ENCODE data around the gene HCAR1. TPM values are rescaled to one million over a fixed set of nuclear protein-coding genes. Genes with fewer than 3 reads are reported as not detected.

The HCAR1 gene
- total and polyA plus RNA-seq, 2 of the 4 experiments (the other 2 are of a cell fraction), result 0.03 TPM; not detected in 1

- Histone ChIP-seq H4K8ac (ENCODE audit: low read depth in 2 of 2, low read length in 2 of 2) (no peak overlapping the region), H2BK20ac (ENCODE audit: low read depth, low read length) (no peak overlapping the region), H3K79me1 (ENCODE audit: low read depth in 1 of 2, low read length in 2 of 2) (no peaks in the 10 kb centered on the region), H2AFZ (replicated peaks; ENCODE audit: low read length, poor library complexity) (no peak overlapping the region), H3K9me3 (ENCODE audit: control insufficient read depth, insufficient read depth, low read length) (no peaks in the 10 kb centered on the region), H3K9me1 (ENCODE audit: insufficient read depth, low read length) (no peaks in the 10 kb centered on the region; the same call in 1 of the 2 replicates), H3K4me3 (ENCODE audit: insufficient read depth, low read depth, low read length) (no peak overlapping the region), H3K4me2 (ENCODE audit: low read depth, low read length) (no peak overlapping the region), H3K27me3 (ENCODE audit: control insufficient read depth, insufficient read depth, low read length) (no peaks in the 10 kb centered on the region), H3K27ac (ENCODE audit: insufficient read depth, low read length) (no peak overlapping the region), H3K9ac (ENCODE audit: low read depth, low read length) (no peak overlapping the region), H2BK15ac (ENCODE audit: low read depth, low read length) (no peak overlapping the region), H3K4ac (ENCODE audit: low read depth, low read length) (no peak overlapping the region), H2AK5ac (ENCODE audit: low read depth, low read length) (no peak overlapping the region), H4K91ac (ENCODE audit: insufficient read depth, low read depth, low read length) (no peak overlapping the region), H3K36me3 (ENCODE audit: control insufficient read depth, insufficient read depth, low read length) (no peaks in the 10 kb centered on the region), H4K5ac (ENCODE audit: low read depth, low read length) (no peak overlapping the region), H2AK9ac (replicated peaks; ENCODE audit: low read depth, low read length, poor library complexity) (no peak overlapping the region), H3K56ac (ENCODE audit: extremely low read depth, insufficient read depth, low read length) (no peak overlapping the region), H2BK5ac (ENCODE audit: low read depth, low read length, poor library complexity, severe bottlenecking) (no peak overlapping the region), H3K23ac (ENCODE audit: low read depth, low read length) (no peak overlapping the region), H3K4me1 (ENCODE audit: control insufficient read depth, insufficient read depth, low read length) (0 out of 2 replicates have a peak, but pooled peaks cover 4% of the 10 kb centered on the region), H2BK120ac (ENCODE audit: low read depth, low read length) (no peak overlapping the region), H3K18ac (ENCODE audit: low read depth, low read length) (no peak overlapping the region), H3K14ac (replicated peaks; ENCODE audit: low read depth, low read length) (no peak overlapping the region), H4K20me1 (ENCODE audit: insufficient read depth, low read length) (no peaks in the 10 kb centered on the region)
- BruUV-seq (replicated peaks), result no TSS peak
- no peak for TF ChIP-seq CTCF (conservative IDR thresholded peaks at IDR 0.05; ENCODE audit: low read depth, low read length)
- TF ChIP-seq MXI1 (IDR thresholded peaks at IDR 0.05; ENCODE audit: borderline replicate concordance, low read depth, low read length), result no peak
- no peak for TF ChIP-seq SMC3 (IDR thresholded peaks at IDR 0.05; ENCODE audit: low read depth, low read length)
- no peak for TF ChIP-seq NFE2L2 (IDR thresholded peaks at IDR 0.05; ENCODE audit: low read depth, low read length)
- no peak for TF ChIP-seq CHD1 (IDR thresholded peaks at IDR 0.05; ENCODE audit: low read depth, low read length)
- TF ChIP-seq BHLHE40 (IDR thresholded peaks at IDR 0.05; ENCODE audit: low read depth, low read length), result no peak
- no peak for TF ChIP-seq RFX5 (IDR thresholded peaks at IDR 0.05; ENCODE audit: low read depth, low read length)
- no peak for TF ChIP-seq MAFK (IDR thresholded peaks at IDR 0.05; ENCODE audit: low read depth, low read length)
- TF ChIP-seq ELK1 (IDR thresholded peaks at IDR 0.05; ENCODE audit: borderline replicate concordance, low read depth, low read length), result no peak
- no peak for TF ChIP-seq CEBPB (IDR thresholded peaks at IDR 0.05; ENCODE audit: low read depth, low read length)
- no peak for TF ChIP-seq RAD21 (IDR thresholded peaks at IDR 0.05; ENCODE audit: low read length)
- no peak for TF ChIP-seq USF2 (IDR thresholded peaks at IDR 0.05; ENCODE audit: low read depth, low read length)
- TF ChIP-seq FOS (IDR thresholded peaks at IDR 0.05; ENCODE audit: low read depth, low read length), result no peak
- no peak for TF ChIP-seq POLR2A (IDR thresholded peaks at IDR 0.05; ENCODE audit: low read depth, low read length)
- no peak for DNase-seq
- 100% methylated on average over 1 of the region's 3 CpGs; no CpG with 5 or more reads in 1 of the 2 experiments for WGBS, 2 experiments (ENCODE audit: extremely low coverage in 2 of 2, insufficient read length in 1 of 2)
- ATAC-seq (ENCODE audit: low read depth), result no peak
- intact Hi-C loops (cut with micrococcal nuclease), result no loop called here
- CTCF ChIA-PET, result interaction anchor here (0.6 kb wide), 1 partner anchor 87 kb away, joined by 5 read pairs; no protein-coding TSS in a partner anchor
- in situ Hi-C loops (cut with MboI; ENCODE audit: low sequenced_read_pairs), result no loop called here
- dilution Hi-C loops (cut with HindIII; ENCODE audit: low sequenced_read_pairs, unreplicated experiment), result no loop called here
- POLR2A ChIA-PET (ENCODE audit: unreplicated experiment), result no interaction called here
Observed at GRCh38 chr12:122686538-122686937, 44.1 kb downstream of the HCAR1 start.

Measured in IMR-90 (cell line).